GM12874 (cell line): ENCODE data around the gene CSRP2.
A peak's percentile ranks its signal among the peaks of the same experiment; 100 is the strongest.

Source experiments
- CTCF ChIP-seq: IDR thresholded peaks from 2 replicates; pipeline ENCODE4 v1.5.1; 2011; ENCODE audit warnings: low read depth, mild to moderate bottlenecking, control low read depth, low read length, moderate library complexity; ENCODE audit not compliant: insufficient read depth

CSRP2 gene

GRCh38 chr12:76830436-76830835, 48.4 kb downstream of the CSRP2 start:
- TF ChIP-seq CTCF = no peak

- TF ChIP-seq CTCF = peak; percentile 17; the same call in 1 of the 2 replicates
Measured at GRCh38 chr12:76820888-76821482, 57.8 kb downstream of the CSRP2 start.

GRCh38 chr12:76813972-76814371, 64.8 kb downstream of the CSRP2 start:
- TF ChIP-seq CTCF = no peak

GRCh38 chr12:76813265-76813664, 65.6 kb downstream of the CSRP2 start:
- TF ChIP-seq CTCF = no peak

GRCh38 chr12:76811976-76812375, 66.8 kb downstream of the CSRP2 start:
- TF ChIP-seq CTCF = no peak

GRCh38 chr12:76810671-76811419, 68.0 kb downstream of the CSRP2 start:
- no peak for TF ChIP-seq CTCF
